Type B pancreatic cell (in vitro differentiated cells): ENCODE data around the gene PPM1A. TPM values are rescaled to one million over a fixed set of nuclear protein-coding genes. Genes with fewer than 3 reads are reported as not detected.
A peak's percentile ranks its signal among the peaks of the same experiment; 100 is the strongest.

Experiments used
- DNase-seq: peaks from one replicate; pipeline ENCODE4 v3.0.0; 2021; ENCODE audit warnings: mixed read lengths; ENCODE audit not compliant: unreplicated experiment; ENCODE audit errors: extremely low spot score
- H3K27ac Mint-ChIP-seq: 2 replicates; pipeline ENCODE4 v1.8.0; 2021; ENCODE audit warnings: mild to moderate bottlenecking, mixed read lengths
- H3K27me3 Mint-ChIP-seq: 2 replicates; pipeline ENCODE4 v1.8.0; 2021; ENCODE audit warnings: mixed read lengths
- H3K36me3 Mint-ChIP-seq: 2 replicates; pipeline ENCODE4 v1.8.0; 2021; ENCODE audit warnings: mixed read lengths
- H3K4me1 Mint-ChIP-seq: one replicate; pipeline ENCODE4 v1.8.0; 2021; ENCODE audit warnings: mixed read lengths; ENCODE audit not compliant: unreplicated experiment
- H3K4me3 Mint-ChIP-seq: 2 replicates; pipeline ENCODE4 v1.8.0; 2021; ENCODE audit warnings: mild to moderate bottlenecking, mixed read lengths
- H3K9me3 Mint-ChIP-seq: 2 replicates; pipeline ENCODE4 v1.8.0; 2021; ENCODE audit warnings: mixed read lengths
- CTCF ChIP-seq: fragments of 200-600 bp; sonication (generic); conservative IDR thresholded peaks from 2 replicates; pipeline ENCODE4 v1.5.0; 2021; ENCODE audit warnings: antibody characterized with exemption, mild to moderate bottlenecking
- total RNA-seq: library from RNA; stranded (reverse); gene quantifications from 2 replicates; pipeline ENCODE4 v1.2.1, GENCODE V29; 2021; ENCODE audit warnings: low replicate concordance

Gene PPM1A
- total RNA-seq, 1 donor from 2014 or later = 34.5 TPM

- Mint-ChIP-seq H3K27me3 (no peaks in the 10 kb centered on the region), H3K36me3 (peaks cover 3% of the 10 kb centered on the region), H3K9me3 (no peaks in the 10 kb centered on the region), H3K27ac (no peak overlapping the region), H3K4me1 (peaks cover 47% of the 10 kb centered on the region), H3K4me3 (peak overlapping the region; percentile 3)
- no peak for TF ChIP-seq CTCF
- no peak for DNase-seq
Observed at GRCh38 chr14:60254176-60254575, 5.2 kb downstream of the PPM1A start.

DNA sequence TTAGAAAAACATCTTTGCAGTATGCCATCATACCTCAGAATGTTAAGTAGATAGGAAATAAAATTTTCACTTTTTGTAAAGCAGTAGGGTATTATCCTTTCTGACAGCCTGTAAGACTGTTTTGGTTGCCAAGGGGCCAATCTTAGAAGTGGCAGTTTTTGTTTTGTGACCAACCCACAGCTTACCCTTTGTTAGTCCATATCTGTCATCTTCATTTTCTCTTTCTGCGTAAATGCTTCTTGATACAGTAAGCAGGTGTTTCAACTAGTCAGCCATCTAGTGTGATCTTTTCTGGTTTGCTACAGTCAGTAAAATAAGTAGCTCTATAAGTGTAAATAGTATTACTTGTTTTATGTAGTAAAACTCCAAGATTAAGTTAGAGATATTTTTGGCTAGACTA is 8.8 kb downstream of the PPM1A start:
- Mint-ChIP-seq H3K27ac (no peak overlapping the region), H3K9me3 (no peaks in the 10 kb centered on the region), H3K36me3 (peaks cover 7% of the 10 kb centered on the region), H3K4me3 (no peak overlapping the region), H3K4me1 (peaks cover 28% of the 10 kb centered on the region), H3K27me3 (no peaks in the 10 kb centered on the region)
- no peak for DNase-seq
- TF ChIP-seq CTCF = no peak

GRCh38 chr14:60265163-60265562 is 16.1 kb downstream of the PPM1A start:
- DNase-seq = no peak
- TF ChIP-seq CTCF = no peak
- Mint-ChIP-seq H3K4me1 (peaks cover 7% of the 10 kb centered on the region), H3K27me3 (no peaks in the 10 kb centered on the region), H3K36me3 (peaks cover 21% of the 10 kb centered on the region), H3K4me3 (no peak overlapping the region), H3K27ac (no peak overlapping the region), H3K9me3 (peaks cover 5% of the 10 kb centered on the region)

DNA sequence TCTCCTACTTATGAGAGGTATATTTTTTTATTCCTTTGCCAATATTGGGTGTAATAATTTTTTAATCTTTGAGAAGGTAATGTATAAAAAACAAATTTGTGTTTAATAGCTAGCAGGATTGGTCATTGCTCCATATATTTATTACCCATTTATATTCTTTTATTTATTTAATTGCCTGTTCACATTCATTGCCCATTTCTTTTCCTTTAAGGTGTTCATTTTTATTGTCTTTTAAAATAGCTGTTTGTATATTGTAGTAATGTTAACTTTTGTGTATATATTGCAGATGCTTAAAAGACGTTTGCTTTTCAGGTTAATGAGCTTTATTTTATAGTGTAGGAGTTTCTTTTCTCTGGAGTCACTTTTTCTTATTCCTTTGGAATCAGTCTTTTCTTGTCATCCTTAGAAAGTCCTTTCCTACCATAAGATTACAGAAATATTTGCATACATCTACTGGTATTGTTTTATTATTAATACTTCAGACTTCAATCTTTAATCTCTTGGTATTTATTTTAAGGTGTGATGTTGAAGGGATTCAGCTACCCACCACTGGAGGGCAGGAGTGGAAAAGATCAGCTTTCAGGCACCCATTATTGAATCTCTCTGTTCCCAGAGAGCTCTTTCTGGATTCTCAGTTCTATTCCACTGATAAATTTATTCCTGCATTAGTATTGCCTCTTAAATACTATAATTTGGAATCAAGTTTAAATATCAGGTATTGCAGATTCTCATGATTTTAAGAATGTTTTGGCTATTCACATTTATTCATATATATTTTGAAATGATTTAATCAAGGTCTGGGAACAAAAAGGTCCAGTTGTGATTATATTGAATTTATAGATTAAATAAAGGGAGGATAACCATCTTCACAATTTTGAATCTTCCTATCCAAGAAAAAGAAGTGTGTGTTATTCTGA is 17.3 kb downstream of the PPM1A start:
- no peak overlapping the region for H3K27ac Mint-ChIP-seq
- H3K36me3 Mint-ChIP-seq = peaks cover 22% of the 10 kb centered on the region
- no peaks in the 10 kb centered on the region for H3K27me3 Mint-ChIP-seq
- no peak overlapping the region for H3K4me3 Mint-ChIP-seq
- peak; percentile 58 for TF ChIP-seq CTCF
- DNase-seq = no peak
- peaks cover 5% of the 10 kb centered on the region for H3K9me3 Mint-ChIP-seq
- H3K4me1 Mint-ChIP-seq = peaks cover 6% of the 10 kb centered on the region

- Mint-ChIP-seq H3K27me3 (no peaks in the 10 kb centered on the region), H3K9me3 (peaks cover 14% of the 10 kb centered on the region), H3K4me3 (no peak overlapping the region), H3K4me1 (peaks cover 28% of the 10 kb centered on the region), H3K27ac (no peak overlapping the region), H3K36me3 (peaks cover 18% of the 10 kb centered on the region)
- DNase-seq = no peak
- TF ChIP-seq CTCF = no peak
Observed at GRCh38 chr14:60272177-60272576, 23.2 kb downstream of the PPM1A start.
